Transverse colon (tissue), 4 donors: ENCODE measurements around the gene ZNF547. TPM values are rescaled to one million over a fixed set of nuclear protein-coding genes. Genes with fewer than 3 reads are reported as not detected.

Experiments used
- DNase-seq: peaks from one replicate; pipeline ENCODE4 v3.0.0-alpha.2; 2019
- H3K27ac ChIP-seq, 4 donors: fragments of 200-600 bp; sonication (generic); 2 replicates each; pipeline ENCODE4 v1.5.1; 2016 to 2018; ENCODE audit warnings: inconsistent platforms in 4 of 4
- H3K27me3 ChIP-seq: fragments of 200-600 bp; sonication (generic); 2 replicates; pipeline ENCODE4 v1.5.1; 2017; ENCODE audit warnings: inconsistent platforms
- H3K36me3 ChIP-seq, 4 donors: fragments of 200-600 bp; sonication (generic); 2 replicates each; pipeline ENCODE4 v1.5.1; 2017 to 2019; ENCODE audit warnings: inconsistent platforms in 4 of 4
- H3K4me1 ChIP-seq, 4 donors: fragments of 200-600 bp; sonication (generic); 2 replicates each; pipeline ENCODE4 v1.5.1; 2017 to 2020; ENCODE audit warnings: inconsistent platforms in 4 of 4
- H3K4me3 ChIP-seq, 4 donors: fragments of 200-600 bp; sonication (generic); 1 replicate in 1 of 4; 2 replicates in 3 of 4; pipeline versions ENCODE4 v1.5.1 to v1.6.1; 2017 to 2019; ENCODE audit warnings: inconsistent platforms in 4 of 4
- H3K9me3 ChIP-seq, 2 donors: fragments of 200-600 bp; sonication (generic); 2 replicates each; pipeline ENCODE4 v1.5.1; 2017 to 2019; ENCODE audit warnings: inconsistent platforms in 2 of 2
- CTCF ChIP-seq, 5 experiments: fragments of 200-600 bp in 3 of 5; fragments of 450-650 bp in 2 of 5; sonication (generic) in 3 of 5; IDR thresholded peaks; 1 replicate in 2 of 5; 2 replicates in 3 of 5; pipeline ENCODE4 v1.5.1; 2016 to 2017; ENCODE audit warnings: antibody characterized with exemption in 5 of 5, inconsistent platforms in 3 of 5, mild to moderate bottlenecking in 2 of 5, moderate library complexity in 1 of 5
- EP300 ChIP-seq: sonication (generic); formaldehyde crosslinking; IDR thresholded peaks from one replicate; pipeline ENCODE4 v1.6.1; 2017; ENCODE audit warnings: antibody characterized with exemption, low read depth
- POLR2A ChIP-seq: fragments of 450-650 bp; IDR thresholded peaks from one replicate; pipeline ENCODE4 v1.6.1; 2016; ENCODE audit warnings: antibody characterized with exemption, mild to moderate bottlenecking, moderate library complexity
- POLR2AphosphoS5 ChIP-seq, 3 donors: sonication (generic); formaldehyde crosslinking; IDR thresholded peaks; one replicate each; pipeline ENCODE4 v1.6.1; 2016; ENCODE audit warnings: antibody characterized with exemption in 3 of 3
- WGBS, 2 donors: methylation state at CpG; one replicate each; pipeline ENCODE4 v1.1.5; 2018; ENCODE audit warnings: low coverage in 1 of 2; 5-methylcytosine and 5-hydroxymethylcytosine counted together
- in situ Hi-C, 4 donors: fragments of 200-750 bp; cut with MboI; loops; one replicate each; pipeline versions ENCODE4 v1.15.0 to v1.15.1; 2017; ENCODE audit warnings: low sequenced_read_pairs in 3 of 4, low pct_ligation_motif_present in 1 of 4, low pct_unique_long_range_greater_than_20kb in 1 of 4
- intact Hi-C: fragments of 100-400 bp; cut with DNase I; formaldehyde crosslinking; loops from one replicate; pipeline ENCODE4 v1.15.1; 2023; ENCODE audit warnings: low total_unique reads
- total RNA-seq, 4 donors: library from RNA; depleted of rRNA; stranded (reverse); fragments of >200 nt; gene quantifications; one replicate each; pipeline ENCODE4 v1.1.0, GENCODE V29; 2016

Gene ZNF547
- total RNA-seq, 4 donors from 2014 or later = 0.60 to 1.3 (median 1.2) TPM; not detected in 1

GRCh38 chr19:57348136-57348535 lies 15.2 kb upstream of the ZNF547 start:
- no peak for DNase-seq
- Histone ChIP-seq H3K27ac (no peak overlapping the region), H3K27me3 (no peaks in the 10 kb centered on the region), H3K36me3 (no peaks in the 10 kb centered on the region), H3K4me1 (peaks cover 8 to 19% (median 12%) of the 10 kb centered on the region in 4 donors), H3K4me3 (no peak overlapping the region), H3K9me3 (no peaks in the 10 kb centered on the region)
- in situ Hi-C loops = no loop called here
- WGBS, 2 donors = 59 to 100% methylated on average over 2 to 3 of the region's 3 CpGs
- intact Hi-C loops = loop anchor here (10.0 kb wide), 1 partner anchor 247 kb away; the partner anchor contains the start of gene ZNF530
- TF ChIP-seq CTCF (IDR thresholded peaks at IDR 0.05) (no peak), EP300 (no peak), POLR2AphosphoS5 (IDR thresholded peaks at IDR 0.05) (no peak), POLR2A (no peak)

GRCh38 chr19:57350877-57351805 lies 12.2 kb upstream of the ZNF547 start, which contains the start of gene ZNF304:
Gene ZNF304 (plus strand): TSS chr19:57351271. CDS start chr19:57351665, 394 bp downstream.
- Histone ChIP-seq H3K4me1 (peaks cover 8 to 19% (median 12%) of the 10 kb centered on the region in 4 donors), H3K9me3 (peaks cover 5 to 19% of the 10 kb centered on the region in 2 donors), H3K27me3 (no peaks in the 10 kb centered on the region), H3K4me3 (peak within 1 kb of the TSS; percentile 71 to 84 (median 80)), H3K27ac (peak within 1 kb of the TSS; percentile 75 to 90 (median 82)), H3K36me3 (peaks cover 2 to 23% (median 14%) of the 10 kb centered on the region in 4 donors)
- peak; percentile 92 for DNase-seq
- in situ Hi-C loops (no loop called here), intact Hi-C loops (no loop called here)
- 12% methylated on average over 43 of the region's 57 CpGs; no CpG with 5 or more reads in 1 of the 2 donors for whole genome bisulfite sequencing, 2 donors
- TF ChIP-seq POLR2AphosphoS5 (IDR thresholded peaks at IDR 0.05) (peak; percentile 57 to 75 (median 67)), EP300 (no peak)

- no peak for DNase-seq
- Histone ChIP-seq H3K36me3 (peaks cover 2 to 30% (median 20%) of the 10 kb centered on the region in 4 donors), H3K27me3 (no peaks in the 10 kb centered on the region), H3K4me1 (peaks cover 8 to 19% (median 12%) of the 10 kb centered on the region in 4 donors), H3K9me3 (peaks cover 11 to 26% of the 10 kb centered on the region in 2 donors), H3K4me3 (peak overlapping the region; percentile 71 to 84 (median 80)), H3K27ac (peak overlapping the region in 2 of 4 donors; percentile 75 to 90)
- 30 to 43% methylated on average over 2 to 7 of the region's 7 CpGs for WGBS, 2 donors
- in situ Hi-C loops (no loop called here), intact Hi-C loops (no loop called here)
- TF ChIP-seq EP300 = no peak
- no peak for TF ChIP-seq CTCF (IDR thresholded peaks at IDR 0.05)
- no peak for TF ChIP-seq POLR2A
- TF ChIP-seq POLR2AphosphoS5 (IDR thresholded peaks at IDR 0.05) = no peak
Observed at GRCh38 chr19:57351867-57352266, 11.5 kb upstream of the ZNF547 start.

GRCh38 chr19:57355916-57356315 lies 7.4 kb upstream of the ZNF547 start:
- Histone ChIP-seq H3K4me1 (peaks cover 8 to 15% (median 11%) of the 10 kb centered on the region in 4 donors), H3K4me3 (no peak overlapping the region), H3K27me3 (no peaks in the 10 kb centered on the region), H3K36me3 (peaks cover 2 to 53% (median 23%) of the 10 kb centered on the region in 4 donors), H3K9me3 (peaks cover 18 to 52% of the 10 kb centered on the region in 2 donors), H3K27ac (no peak overlapping the region)
- intact Hi-C loops (no loop called here), in situ Hi-C loops (no loop called here)
- WGBS, 2 donors = 95% methylated on average over 4 of the region's 4 CpGs; no CpG with 5 or more reads in 1 of the 2 donors
- TF ChIP-seq EP300 = no peak
- TF ChIP-seq CTCF (IDR thresholded peaks at IDR 0.05) = no peak
- TF ChIP-seq POLR2AphosphoS5 (IDR thresholded peaks at IDR 0.05) = no peak
- TF ChIP-seq POLR2A = no peak
- no peak for DNase-seq
